HepG2 (cell line): ENCODE measurements around the gene ACE. TPM values are rescaled to one million over a fixed set of nuclear protein-coding genes. Genes with fewer than 3 reads are reported as not detected.

Experiments
- EHMT2 ChIP-seq: fragments of 200-600 bp; sonication (generic); IDR thresholded peaks from 2 replicates; pipeline ENCODE4 v1.7.0; 2017; ENCODE audit warnings: antibody characterized with exemption, low read depth, low read length, borderline replicate concordance
- ELF1 ChIP-seq: sonication (generic); formaldehyde crosslinking; IDR thresholded peaks from 2 replicates; pipeline ENCODE4 v1.4.0; 2020; ENCODE audit warnings: missing genetic modification reagents
- GFI1 ChIP-seq: sonication (generic); formaldehyde crosslinking; IDR thresholded peaks from 2 replicates; pipeline ENCODE4 v1.5.0; 2020; ENCODE audit warnings: missing genetic modification reagents, mild to moderate bottlenecking, borderline replicate concordance
- MLLT10 ChIP-seq: sonication (generic); formaldehyde crosslinking; IDR thresholded peaks from 2 replicates; pipeline ENCODE4 v1.4.0; 2020; ENCODE audit warnings: missing genetic modification reagents
- MTF2 ChIP-seq: sonication (generic); formaldehyde crosslinking; IDR thresholded peaks from 2 replicates; pipeline ENCODE4 v1.5.0; 2020; ENCODE audit warnings: missing genetic modification reagents, borderline replicate concordance
- STAG1 ChIP-seq: sonication (generic); formaldehyde crosslinking; IDR thresholded peaks from 2 replicates; pipeline ENCODE4 v1.4.0; 2020; ENCODE audit warnings: missing genetic modification reagents
- THAP11 ChIP-seq: IDR thresholded peaks from 2 replicates; pipeline ENCODE4 v1.6.1; 2016; ENCODE audit warnings: missing biosample characterization, missing genetic modification reagents
- ZFP1 ChIP-seq: IDR thresholded peaks from 2 replicates; pipeline ENCODE4 v1.6.1; 2016
- ZNF234 ChIP-seq: sonication (generic); formaldehyde crosslinking; conservative IDR thresholded peaks from 2 replicates; pipeline ENCODE4 v1.5.1; 2020; ENCODE audit warnings: mild to moderate bottlenecking, missing genetic modification reagents
- ZNF30 ChIP-seq: sonication (generic); formaldehyde crosslinking; IDR thresholded peaks from 2 replicates; pipeline ENCODE4 v1.5.0; 2020; ENCODE audit warnings: mild to moderate bottlenecking, missing genetic modification reagents
- ZNF33A ChIP-seq: sonication (generic); formaldehyde crosslinking; IDR thresholded peaks from 2 replicates; pipeline ENCODE4 v1.5.1; 2020; ENCODE audit warnings: missing genetic modification reagents, mild to moderate bottlenecking, moderate library complexity, borderline replicate concordance
- ZNF441 ChIP-seq: sonication (generic); formaldehyde crosslinking; IDR thresholded peaks from 2 replicates; pipeline ENCODE4 v1.7.0; 2021; ENCODE audit warnings: missing genetic modification reagents, borderline replicate concordance
- ZNF546 ChIP-seq: sonication (generic); formaldehyde crosslinking; conservative IDR thresholded peaks from 2 replicates; pipeline ENCODE4 v1.8.1; 2023; ENCODE audit warnings: mild to moderate bottlenecking, missing genetic modification reagents
- polyA plus RNA-seq, 8 experiments: library from polyadenylated mRNA; depleted of rRNA in 3 of 8; stranded (reverse) in 7 of 8; unstranded in 1 of 8; fragments of >200 nt; fragmentation: Illumina TruSeq in 4 of 8; extraction: Trizol in 4 of 8; gene quantifications; 2 replicates each; pipeline versions ENCODE4 v1.2.1 to v1.2.3, GENCODE V29; 2011 to 2016; ENCODE audit warnings: low read depth in 4 of 8, missing spikeins in 1 of 8, mixed read lengths in 1 of 8; ENCODE audit not compliant: insufficient read depth in 1 of 8
- total RNA-seq, 5 experiments: library from RNA; depleted of rRNA; stranded (reverse); fragments of >200 nt; fragmentation: Illumina TruSeq; extraction: Trizol; gene quantifications; 2 replicates each; pipeline ENCODE4 v1.2.3, GENCODE V29; 2016; ENCODE audit warnings: low read depth in 1 of 5
- TF ChIP-seq, protein P1 (sequence below): sonication (generic); formaldehyde crosslinking; IDR thresholded peaks from 2 replicates; pipeline ENCODE4 v1.5.1; 2020; ENCODE audit warnings: mild to moderate bottlenecking, moderate library complexity, missing genetic modification reagents
- TF ChIP-seq, protein P2 (sequence below): sonication (generic); formaldehyde crosslinking; IDR thresholded peaks from 2 replicates; pipeline ENCODE4 v1.5.0; 2020; ENCODE audit warnings: missing genetic modification reagents, mild to moderate bottlenecking, borderline replicate concordance
- TF ChIP-seq, protein P3 (sequence below): sonication (generic); formaldehyde crosslinking; IDR thresholded peaks from 2 replicates; pipeline ENCODE4 v1.4.0; 2020; ENCODE audit warnings: missing genetic modification reagents
- TF ChIP-seq, protein P4 (sequence below): sonication (generic); formaldehyde crosslinking; IDR thresholded peaks from 2 replicates; pipeline ENCODE4 v1.4.0; 2020; ENCODE audit warnings: mild to moderate bottlenecking, low read depth, missing genetic modification reagents
- TF ChIP-seq, protein P5 (sequence below): sonication (generic); formaldehyde crosslinking; IDR thresholded peaks from 2 replicates; pipeline ENCODE4 v1.5.0; 2020; ENCODE audit warnings: missing genetic modification reagents
- TF ChIP-seq, protein P6 (sequence below): IDR thresholded peaks from 2 replicates; pipeline ENCODE4 v1.6.1; 2016; ENCODE audit warnings: missing compliant biosample characterization, missing genetic modification reagents, borderline replicate concordance
- TF ChIP-seq, protein P7 (sequence below): sonication (generic); formaldehyde crosslinking; IDR thresholded peaks from 2 replicates; pipeline ENCODE4 v1.8.0; 2022; ENCODE audit warnings: missing genetic modification reagents, mild to moderate bottlenecking, moderate library complexity, borderline replicate concordance

Gene ACE
- total and polyA plus RNA-seq, 2 of the 13 experiments (the other 11 are each of a cell fraction or from before 2014, with no cell fraction given) = 0.08 to 0.13 TPM

DNA sequence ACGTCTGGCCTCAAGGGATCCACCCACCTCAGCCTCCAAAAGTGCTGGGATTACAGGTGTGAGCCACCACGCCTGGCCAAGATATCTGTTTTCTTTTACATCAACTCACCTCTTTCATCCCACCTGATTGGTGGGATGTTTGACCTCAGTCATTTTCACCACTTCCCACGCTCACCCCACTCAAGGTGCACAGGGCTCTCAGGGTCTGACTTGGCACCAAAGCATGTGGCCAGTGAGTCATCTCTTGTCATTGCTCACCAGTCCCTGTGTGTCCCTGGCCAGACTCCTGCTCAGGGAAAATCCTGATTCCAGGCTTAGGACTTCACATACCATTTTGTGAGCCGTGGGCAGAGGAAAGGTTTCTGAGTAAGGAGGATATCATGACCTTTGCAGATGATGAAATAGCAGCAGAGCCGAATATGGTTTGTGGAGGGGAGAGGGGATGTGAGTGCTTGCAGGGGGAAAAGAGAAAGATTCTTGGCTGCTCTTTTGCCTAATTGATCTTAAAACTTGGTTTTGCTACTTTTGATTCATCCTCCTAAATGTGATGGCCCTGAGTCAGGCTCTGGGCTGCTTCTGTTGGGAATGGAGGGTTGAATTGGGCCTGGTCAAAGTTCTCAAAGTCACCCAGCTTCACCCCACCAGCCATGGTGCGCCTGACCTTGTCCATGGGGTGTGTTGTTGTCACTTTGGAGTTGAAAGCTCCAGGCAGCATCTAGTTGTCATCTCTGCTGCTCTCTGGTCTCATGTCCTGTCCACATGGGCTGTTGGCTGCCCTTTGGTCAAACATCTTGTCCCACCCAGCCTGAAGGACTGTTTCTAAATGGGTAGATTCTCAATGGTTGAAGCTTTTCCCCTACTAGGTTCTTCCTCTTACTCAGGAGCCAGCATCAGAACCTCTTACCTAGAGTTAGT, 40.3 kb downstream of the ACE start (continued):
- TF ChIP-seq, protein P1, sequence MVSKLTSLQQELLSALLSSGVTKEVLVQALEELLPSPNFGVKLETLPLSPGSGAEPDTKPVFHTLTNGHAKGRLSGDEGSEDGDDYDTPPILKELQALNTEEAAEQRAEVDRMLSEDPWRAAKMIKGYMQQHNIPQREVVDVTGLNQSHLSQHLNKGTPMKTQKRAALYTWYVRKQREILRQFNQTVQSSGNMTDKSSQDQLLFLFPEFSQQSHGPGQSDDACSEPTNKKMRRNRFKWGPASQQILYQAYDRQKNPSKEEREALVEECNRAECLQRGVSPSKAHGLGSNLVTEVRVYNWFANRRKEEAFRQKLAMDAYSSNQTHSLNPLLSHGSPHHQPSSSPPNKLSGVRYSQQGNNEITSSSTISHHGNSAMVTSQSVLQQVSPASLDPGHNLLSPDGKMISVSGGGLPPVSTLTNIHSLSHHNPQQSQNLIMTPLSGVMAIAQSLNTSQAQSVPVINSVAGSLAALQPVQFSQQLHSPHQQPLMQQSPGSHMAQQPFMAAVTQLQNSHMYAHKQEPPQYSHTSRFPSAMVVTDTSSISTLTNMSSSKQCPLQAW (CRISPR knock-in tag) = peak; percentile 95
- TF ChIP-seq MTF2 (CRISPR knock-in tag) (no peak), ZNF234 (CRISPR knock-in tag) (no peak), MLLT10 (no peak), STAG1 (no peak), GFI1 (CRISPR knock-in tag) (no peak), ZNF546 (no peak), ELF1 (CRISPR knock-in tag) (0 out of 2 replicates have a peak, but pooled peaks have one; percentile 6), EHMT2 (no peak), ZNF441 (CRISPR knock-in tag) (no peak; the same call in 1 of the 2 replicates), ZFP1 (CRISPR knock-in tag) (no peak), ZNF33A (CRISPR knock-in tag) (no peak), THAP11 (CRISPR knock-in tag) (no peak; the same call in 1 of the 2 replicates), ZNF30 (CRISPR knock-in tag) (no peak)
- TF ChIP-seq, protein P2, sequence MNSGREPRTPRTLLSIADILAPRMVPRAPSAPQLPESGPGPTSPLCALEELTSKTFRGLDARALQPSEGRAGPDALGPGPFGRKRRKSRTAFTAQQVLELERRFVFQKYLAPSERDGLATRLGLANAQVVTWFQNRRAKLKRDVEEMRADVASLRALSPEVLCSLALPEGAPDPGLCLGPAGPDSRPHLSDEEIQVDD (CRISPR knock-in tag) = no peak
- TF ChIP-seq, protein P3, sequence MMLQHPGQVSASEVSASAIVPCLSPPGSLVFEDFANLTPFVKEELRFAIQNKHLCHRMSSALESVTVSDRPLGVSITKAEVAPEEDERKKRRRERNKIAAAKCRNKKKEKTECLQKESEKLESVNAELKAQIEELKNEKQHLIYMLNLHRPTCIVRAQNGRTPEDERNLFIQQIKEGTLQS (CRISPR knock-in tag) = no peak
- TF ChIP-seq, protein P4, sequence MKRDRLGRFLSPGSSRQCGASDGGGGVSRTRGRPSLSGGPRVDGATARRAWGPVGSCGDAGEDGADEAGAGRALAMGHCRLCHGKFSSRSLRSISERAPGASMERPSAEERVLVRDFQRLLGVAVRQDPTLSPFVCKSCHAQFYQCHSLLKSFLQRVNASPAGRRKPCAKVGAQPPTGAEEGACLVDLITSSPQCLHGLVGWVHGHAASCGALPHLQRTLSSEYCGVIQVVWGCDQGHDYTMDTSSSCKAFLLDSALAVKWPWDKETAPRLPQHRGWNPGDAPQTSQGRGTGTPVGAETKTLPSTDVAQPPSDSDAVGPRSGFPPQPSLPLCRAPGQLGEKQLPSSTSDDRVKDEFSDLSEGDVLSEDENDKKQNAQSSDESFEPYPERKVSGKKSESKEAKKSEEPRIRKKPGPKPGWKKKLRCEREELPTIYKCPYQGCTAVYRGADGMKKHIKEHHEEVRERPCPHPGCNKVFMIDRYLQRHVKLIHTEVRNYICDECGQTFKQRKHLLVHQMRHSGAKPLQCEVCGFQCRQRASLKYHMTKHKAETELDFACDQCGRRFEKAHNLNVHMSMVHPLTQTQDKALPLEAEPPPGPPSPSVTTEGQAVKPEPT (CRISPR knock-in tag) = no peak
- TF ChIP-seq, protein P5, sequence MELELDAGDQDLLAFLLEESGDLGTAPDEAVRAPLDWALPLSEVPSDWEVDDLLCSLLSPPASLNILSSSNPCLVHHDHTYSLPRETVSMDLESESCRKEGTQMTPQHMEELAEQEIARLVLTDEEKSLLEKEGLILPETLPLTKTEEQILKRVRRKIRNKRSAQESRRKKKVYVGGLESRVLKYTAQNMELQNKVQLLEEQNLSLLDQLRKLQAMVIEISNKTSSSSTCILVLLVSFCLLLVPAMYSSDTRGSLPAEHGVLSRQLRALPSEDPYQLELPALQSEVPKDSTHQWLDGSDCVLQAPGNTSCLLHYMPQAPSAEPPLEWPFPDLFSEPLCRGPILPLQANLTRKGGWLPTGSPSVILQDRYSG (CRISPR knock-in tag) = no peak
- TF ChIP-seq, protein P6, sequence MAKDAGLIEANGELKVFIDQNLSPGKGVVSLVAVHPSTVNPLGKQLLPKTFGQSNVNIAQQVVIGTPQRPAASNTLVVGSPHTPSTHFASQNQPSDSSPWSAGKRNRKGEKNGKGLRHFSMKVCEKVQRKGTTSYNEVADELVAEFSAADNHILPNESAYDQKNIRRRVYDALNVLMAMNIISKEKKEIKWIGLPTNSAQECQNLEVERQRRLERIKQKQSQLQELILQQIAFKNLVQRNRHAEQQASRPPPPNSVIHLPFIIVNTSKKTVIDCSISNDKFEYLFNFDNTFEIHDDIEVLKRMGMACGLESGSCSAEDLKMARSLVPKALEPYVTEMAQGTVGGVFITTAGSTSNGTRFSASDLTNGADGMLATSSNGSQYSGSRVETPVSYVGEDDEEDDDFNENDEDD = no peak
- TF ChIP-seq, protein P7, sequence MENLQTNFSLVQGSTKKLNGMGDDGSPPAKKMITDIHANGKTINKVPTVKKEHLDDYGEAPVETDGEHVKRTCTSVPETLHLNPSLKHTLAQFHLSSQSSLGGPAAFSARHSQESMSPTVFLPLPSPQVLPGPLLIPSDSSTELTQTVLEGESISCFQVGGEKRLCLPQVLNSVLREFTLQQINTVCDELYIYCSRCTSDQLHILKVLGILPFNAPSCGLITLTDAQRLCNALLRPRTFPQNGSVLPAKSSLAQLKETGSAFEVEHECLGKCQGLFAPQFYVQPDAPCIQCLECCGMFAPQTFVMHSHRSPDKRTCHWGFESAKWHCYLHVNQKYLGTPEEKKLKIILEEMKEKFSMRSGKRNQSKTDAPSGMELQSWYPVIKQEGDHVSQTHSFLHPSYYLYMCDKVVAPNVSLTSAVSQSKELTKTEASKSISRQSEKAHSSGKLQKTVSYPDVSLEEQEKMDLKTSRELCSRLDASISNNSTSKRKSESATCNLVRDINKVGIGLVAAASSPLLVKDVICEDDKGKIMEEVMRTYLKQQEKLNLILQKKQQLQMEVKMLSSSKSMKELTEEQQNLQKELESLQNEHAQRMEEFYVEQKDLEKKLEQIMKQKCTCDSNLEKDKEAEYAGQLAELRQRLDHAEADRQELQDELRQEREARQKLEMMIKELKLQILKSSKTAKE = peak; percentile 60; the same call in 1 of the 2 replicates
